ENCODE data around the gene ENPP1. TPM values are rescaled to one million over a fixed set of nuclear protein-coding genes. Genes with fewer than 3 reads are reported as not detected.

ENPP1 gene
- total RNA-seq, 1 experiment from 2014 or later = 29.7 TPM

DNA sequence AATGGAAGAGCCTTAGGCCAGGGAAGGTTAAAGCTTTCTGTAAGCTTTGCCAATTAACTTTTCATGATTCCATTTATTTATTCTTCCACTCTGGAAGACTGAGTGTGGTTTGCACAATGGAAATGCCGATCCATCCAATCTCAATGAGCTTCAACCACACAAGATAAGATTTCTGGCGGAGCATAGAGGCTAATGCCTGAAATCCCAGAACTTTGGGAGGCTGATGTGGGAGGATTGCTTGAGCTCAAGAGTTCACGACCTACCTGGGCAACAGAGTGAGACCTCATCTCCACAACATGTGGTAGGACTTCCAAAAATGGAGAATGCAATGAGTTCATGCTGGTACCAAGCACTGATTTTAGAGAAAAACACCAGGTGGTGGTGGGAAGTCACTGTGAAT is 6.2 kb downstream of the ENPP1 start (continued):
- no peak for TF ChIP-seq NFATC4 (CRISPR knock-in tag; IDR thresholded peaks at IDR 0.05)
- TF ChIP-seq, protein P1, sequence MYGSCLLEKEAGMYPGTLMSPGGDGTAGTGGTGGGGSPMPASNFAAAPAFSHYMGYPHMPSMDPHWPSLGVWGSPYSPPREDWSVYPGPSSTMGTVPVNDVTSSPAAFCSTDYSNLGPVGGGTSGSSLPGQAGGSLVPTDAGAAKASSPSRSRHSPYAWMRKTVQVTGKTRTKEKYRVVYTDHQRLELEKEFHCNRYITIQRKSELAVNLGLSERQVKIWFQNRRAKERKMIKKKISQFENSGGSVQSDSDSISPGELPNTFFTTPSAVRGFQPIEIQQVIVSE (CRISPR knock-in tag; IDR thresholded peaks at IDR 0.05; ENCODE audit: borderline replicate concordance) = no peak
- TF ChIP-seq RORB (CRISPR knock-in tag; IDR thresholded peaks at IDR 0.05) = no peak
- no peak for TF ChIP-seq SOX15 (CRISPR knock-in tag; IDR thresholded peaks at IDR 0.05)
- TF ChIP-seq, protein P2, sequence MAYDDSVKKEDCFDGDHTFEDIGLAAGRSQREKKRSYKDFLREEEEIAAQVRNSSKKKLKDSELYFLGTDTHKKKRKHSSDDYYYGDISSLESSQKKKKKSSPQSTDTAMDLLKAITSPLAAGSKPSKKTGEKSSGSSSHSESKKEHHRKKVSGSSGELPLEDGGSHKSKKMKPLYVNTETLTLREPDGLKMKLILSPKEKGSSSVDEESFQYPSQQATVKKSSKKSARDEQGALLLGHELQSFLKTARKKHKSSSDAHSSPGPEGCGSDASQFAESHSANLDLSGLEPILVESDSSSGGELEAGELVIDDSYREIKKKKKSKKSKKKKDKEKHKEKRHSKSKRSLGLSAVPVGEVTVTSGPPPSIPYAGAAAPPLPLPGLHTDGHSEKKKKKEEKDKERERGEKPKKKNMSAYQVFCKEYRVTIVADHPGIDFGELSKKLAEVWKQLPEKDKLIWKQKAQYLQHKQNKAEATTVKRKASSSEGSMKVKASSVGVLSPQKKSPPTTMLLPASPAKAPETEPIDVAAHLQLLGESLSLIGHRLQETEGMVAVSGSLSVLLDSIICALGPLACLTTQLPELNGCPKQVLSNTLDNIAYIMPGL (CRISPR knock-in tag; IDR thresholded peaks at IDR 0.05) = no peak

DNA sequence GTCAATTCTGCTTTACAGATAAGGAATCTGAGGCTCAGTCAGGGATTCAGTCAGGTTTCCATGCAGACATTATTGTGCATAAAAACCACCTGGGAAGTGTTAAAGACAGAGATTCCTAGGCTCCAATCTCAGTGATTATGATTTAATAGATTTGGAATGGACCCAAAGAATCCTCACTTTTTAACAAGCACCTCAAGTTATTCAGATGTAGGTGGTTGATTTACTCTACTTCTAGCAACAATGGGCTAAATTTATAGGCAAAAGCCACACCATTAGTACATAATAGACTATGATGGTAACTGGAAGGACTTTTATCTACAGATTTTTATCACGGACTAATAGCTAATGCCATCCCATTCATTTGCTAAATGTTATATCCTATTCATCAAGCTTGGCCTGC is 9.0 kb downstream of the ENPP1 start:
- ATAC-seq = no peak
- ChIA-PET CTCF (no interaction called here), POLR2A (no interaction called here)
- no peak for TF ChIP-seq RORB (CRISPR knock-in tag; IDR thresholded peaks at IDR 0.05)
- TF ChIP-seq, protein P3, sequence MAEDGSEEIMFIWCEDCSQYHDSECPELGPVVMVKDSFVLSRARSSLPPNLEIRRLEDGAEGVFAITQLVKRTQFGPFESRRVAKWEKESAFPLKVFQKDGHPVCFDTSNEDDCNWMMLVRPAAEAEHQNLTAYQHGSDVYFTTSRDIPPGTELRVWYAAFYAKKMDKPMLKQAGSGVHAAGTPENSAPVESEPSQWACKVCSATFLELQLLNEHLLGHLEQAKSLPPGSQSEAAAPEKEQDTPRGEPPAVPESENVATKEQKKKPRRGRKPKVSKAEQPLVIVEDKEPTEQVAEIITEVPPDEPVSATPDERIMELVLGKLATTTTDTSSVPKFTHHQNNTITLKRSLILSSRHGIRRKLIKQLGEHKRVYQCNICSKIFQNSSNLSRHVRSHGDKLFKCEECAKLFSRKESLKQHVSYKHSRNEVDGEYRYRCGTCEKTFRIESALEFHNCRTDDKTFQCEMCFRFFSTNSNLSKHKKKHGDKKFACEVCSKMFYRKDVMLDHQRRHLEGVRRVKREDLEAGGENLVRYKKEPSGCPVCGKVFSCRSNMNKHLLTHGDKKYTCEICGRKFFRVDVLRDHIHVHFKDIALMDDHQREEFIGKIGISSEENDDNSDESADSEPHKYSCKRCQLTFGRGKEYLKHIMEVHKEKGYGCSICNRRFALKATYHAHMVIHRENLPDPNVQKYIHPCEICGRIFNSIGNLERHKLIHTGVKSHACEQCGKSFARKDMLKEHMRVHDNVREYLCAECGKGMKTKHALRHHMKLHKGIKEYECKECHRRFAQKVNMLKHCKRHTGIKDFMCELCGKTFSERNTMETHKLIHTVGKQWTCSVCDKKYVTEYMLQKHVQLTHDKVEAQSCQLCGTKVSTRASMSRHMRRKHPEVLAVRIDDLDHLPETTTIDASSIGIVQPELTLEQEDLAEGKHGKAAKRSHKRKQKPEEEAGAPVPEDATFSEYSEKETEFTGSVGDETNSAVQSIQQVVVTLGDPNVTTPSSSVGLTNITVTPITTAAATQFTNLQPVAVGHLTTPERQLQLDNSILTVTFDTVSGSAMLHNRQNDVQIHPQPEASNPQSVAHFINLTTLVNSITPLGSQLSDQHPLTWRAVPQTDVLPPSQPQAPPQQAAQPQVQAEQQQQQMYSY (CRISPR knock-in tag; IDR thresholded peaks at IDR 0.05) = no peak
- no peak for TF ChIP-seq ZBTB21 (CRISPR knock-in tag; IDR thresholded peaks at IDR 0.05; ENCODE audit: borderline replicate concordance)
- TF ChIP-seq ZNF121 (CRISPR knock-in tag; IDR thresholded peaks at IDR 0.05) = no peak
- TF ChIP-seq EMX1 (CRISPR knock-in tag; IDR thresholded peaks at IDR 0.05) = no peak
- TF ChIP-seq NR1H2 (CRISPR knock-in tag; IDR thresholded peaks at IDR 0.05) = no peak
- TF ChIP-seq ZNF263 (CRISPR knock-in tag; IDR thresholded peaks at IDR 0.05; ENCODE audit: low read depth) = no peak
- no peak overlapping the region for H3K4me3 Mint-ChIP-seq
- H3K27ac Mint-ChIP-seq = no peak overlapping the region
- H3K4me1 Mint-ChIP-seq = peaks cover 8% of the 10 kb centered on the region
- DNase-seq (ENCODE audit: low spot score) = no peak
- H3K27me3 Mint-ChIP-seq (ENCODE audit: low read depth) = no peaks in the 10 kb centered on the region
- H3K36me3 Mint-ChIP-seq = no peaks in the 10 kb centered on the region
- H3K9me3 Mint-ChIP-seq = no peaks in the 10 kb centered on the region

DNA sequence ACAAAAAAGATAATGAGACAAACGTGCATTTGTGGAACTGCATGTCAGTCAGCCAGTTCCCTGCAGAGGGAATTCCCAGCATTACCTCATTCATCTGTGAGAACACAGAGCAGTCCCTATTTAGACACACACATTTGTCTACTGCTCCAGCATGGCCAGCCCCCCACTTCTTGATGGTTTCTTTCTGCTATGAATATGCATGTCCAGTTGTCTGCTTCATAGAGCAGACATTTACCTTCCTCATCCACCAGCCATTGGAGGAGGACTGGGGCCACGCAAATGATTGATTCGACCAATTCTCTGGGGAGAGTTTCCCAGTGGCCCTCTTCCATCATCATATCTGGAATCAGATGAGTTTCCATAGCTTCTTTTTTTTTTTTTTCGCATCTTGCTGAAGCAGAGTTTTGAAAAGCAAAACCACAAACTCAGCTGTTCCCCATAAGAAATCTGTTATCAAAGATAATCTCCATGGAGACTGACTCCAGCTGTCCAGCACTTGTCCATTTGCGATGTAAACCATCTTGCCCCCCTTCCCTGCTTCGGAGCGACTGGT is 11.8 kb downstream of the ENPP1 start:
- ChIA-PET POLR2A (interaction anchor here (0.7 kb wide), 1 partner anchor 222 kb away, joined by 5 read pairs; no protein-coding TSS in a partner anchor), CTCF (no interaction called here)
- H3K36me3 Mint-ChIP-seq = no peaks in the 10 kb centered on the region
- DNase-seq (ENCODE audit: low spot score) (no peak), ATAC-seq (no peak)
- H3K4me1 Mint-ChIP-seq = peaks cover 8% of the 10 kb centered on the region
- no peak overlapping the region for H3K27ac Mint-ChIP-seq
- no peaks in the 10 kb centered on the region for H3K27me3 Mint-ChIP-seq (ENCODE audit: low read depth)
- H3K9me3 Mint-ChIP-seq = no peaks in the 10 kb centered on the region
- no peak overlapping the region for H3K4me3 Mint-ChIP-seq
- no peak for TF ChIP-seq JAZF1 (CRISPR knock-in tag; IDR thresholded peaks at IDR 0.05)
- TF ChIP-seq, protein P4, sequence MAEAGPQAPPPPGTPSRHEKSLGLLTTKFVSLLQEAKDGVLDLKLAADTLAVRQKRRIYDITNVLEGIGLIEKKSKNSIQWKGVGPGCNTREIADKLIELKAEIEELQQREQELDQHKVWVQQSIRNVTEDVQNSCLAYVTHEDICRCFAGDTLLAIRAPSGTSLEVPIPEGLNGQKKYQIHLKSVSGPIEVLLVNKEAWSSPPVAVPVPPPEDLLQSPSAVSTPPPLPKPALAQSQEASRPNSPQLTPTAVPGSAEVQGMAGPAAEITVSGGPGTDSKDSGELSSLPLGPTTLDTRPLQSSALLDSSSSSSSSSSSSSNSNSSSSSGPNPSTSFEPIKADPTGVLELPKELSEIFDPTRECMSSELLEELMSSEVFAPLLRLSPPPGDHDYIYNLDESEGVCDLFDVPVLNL (CRISPR knock-in tag; IDR thresholded peaks at IDR 0.05; ENCODE audit: borderline replicate concordance, low read depth) = no peak
- TF ChIP-seq, protein P5, sequence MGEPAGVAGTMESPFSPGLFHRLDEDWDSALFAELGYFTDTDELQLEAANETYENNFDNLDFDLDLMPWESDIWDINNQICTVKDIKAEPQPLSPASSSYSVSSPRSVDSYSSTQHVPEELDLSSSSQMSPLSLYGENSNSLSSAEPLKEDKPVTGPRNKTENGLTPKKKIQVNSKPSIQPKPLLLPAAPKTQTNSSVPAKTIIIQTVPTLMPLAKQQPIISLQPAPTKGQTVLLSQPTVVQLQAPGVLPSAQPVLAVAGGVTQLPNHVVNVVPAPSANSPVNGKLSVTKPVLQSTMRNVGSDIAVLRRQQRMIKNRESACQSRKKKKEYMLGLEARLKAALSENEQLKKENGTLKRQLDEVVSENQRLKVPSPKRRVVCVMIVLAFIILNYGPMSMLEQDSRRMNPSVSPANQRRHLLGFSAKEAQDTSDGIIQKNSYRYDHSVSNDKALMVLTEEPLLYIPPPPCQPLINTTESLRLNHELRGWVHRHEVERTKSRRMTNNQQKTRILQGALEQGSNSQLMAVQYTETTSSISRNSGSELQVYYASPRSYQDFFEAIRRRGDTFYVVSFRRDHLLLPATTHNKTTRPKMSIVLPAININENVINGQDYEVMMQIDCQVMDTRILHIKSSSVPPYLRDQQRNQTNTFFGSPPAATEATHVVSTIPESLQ (CRISPR knock-in tag; IDR thresholded peaks at IDR 0.05) = no peak
- TF ChIP-seq, protein P6, sequence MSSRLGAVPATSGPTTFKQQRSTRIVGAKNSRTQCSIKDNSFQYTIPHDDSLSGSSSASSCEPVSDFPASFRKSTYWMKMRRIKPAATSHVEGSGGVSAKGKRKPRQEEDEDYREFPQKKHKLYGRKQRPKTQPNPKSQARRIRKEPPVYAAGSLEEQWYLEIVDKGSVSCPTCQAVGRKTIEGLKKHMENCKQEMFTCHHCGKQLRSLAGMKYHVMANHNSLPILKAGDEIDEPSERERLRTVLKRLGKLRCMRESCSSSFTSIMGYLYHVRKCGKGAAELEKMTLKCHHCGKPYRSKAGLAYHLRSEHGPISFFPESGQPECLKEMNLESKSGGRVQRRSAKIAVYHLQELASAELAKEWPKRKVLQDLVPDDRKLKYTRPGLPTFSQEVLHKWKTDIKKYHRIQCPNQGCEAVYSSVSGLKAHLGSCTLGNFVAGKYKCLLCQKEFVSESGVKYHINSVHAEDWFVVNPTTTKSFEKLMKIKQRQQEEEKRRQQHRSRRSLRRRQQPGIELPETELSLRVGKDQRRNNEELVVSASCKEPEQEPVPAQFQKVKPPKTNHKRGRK (CRISPR knock-in tag; IDR thresholded peaks at IDR 0.05; ENCODE audit: borderline replicate concordance) = no peak
- TF ChIP-seq, protein P7, sequence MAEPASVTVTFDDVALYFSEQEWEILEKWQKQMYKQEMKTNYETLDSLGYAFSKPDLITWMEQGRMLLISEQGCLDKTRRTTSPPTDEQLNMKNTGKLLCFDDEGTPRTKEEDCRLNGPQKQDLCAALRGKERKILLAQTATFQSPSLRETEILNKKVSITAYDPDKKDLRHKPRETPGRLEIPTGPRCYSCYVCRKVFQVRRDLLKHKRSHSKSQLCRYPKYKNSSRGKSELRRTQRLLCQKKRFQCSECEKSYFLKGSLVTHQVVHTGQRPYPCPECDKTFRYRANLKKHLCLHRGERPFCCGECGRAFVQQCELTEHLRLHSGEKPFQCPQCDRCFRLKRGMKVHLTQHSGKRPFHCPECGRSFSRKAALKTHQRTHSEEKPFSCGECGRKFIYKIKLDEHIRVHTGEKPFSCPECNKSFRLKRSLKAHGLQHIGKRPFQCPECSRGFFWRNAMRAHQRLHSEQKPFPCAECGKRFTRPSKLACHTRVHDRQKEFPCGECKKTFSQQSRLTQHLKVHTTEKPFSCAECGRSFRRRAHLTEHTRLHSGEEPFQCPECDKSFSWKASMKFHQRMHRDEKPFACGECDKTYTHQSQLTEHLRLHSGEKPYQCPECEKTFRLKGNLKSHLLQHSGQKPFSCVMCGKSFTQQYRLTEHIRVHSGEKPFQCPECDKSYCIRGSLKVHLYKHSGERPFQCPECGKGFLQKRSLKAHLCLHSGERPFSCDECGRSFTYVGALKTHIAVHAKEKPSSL (CRISPR knock-in tag; conservative IDR thresholded peaks at IDR 0.05) = no peak
- no peak for TF ChIP-seq IRF2 (CRISPR knock-in tag; IDR thresholded peaks at IDR 0.05; ENCODE audit: borderline replicate concordance, low read depth)
- TF ChIP-seq, protein P8, sequence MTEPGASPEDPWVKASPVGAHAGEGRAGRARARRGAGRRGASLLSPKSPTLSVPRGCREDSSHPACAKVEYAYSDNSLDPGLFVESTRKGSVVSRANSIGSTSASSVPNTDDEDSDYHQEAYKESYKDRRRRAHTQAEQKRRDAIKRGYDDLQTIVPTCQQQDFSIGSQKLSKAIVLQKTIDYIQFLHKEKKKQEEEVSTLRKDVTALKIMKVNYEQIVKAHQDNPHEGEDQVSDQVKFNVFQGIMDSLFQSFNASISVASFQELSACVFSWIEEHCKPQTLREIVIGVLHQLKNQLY (CRISPR knock-in tag; IDR thresholded peaks at IDR 0.05) = no peak
- TF ChIP-seq MYBL2 (CRISPR knock-in tag; IDR thresholded peaks at IDR 0.05) = no peak
- no peak for TF ChIP-seq ZNF219 (CRISPR knock-in tag; IDR thresholded peaks at IDR 0.05; ENCODE audit: borderline replicate concordance)

Data from WTC11 (cell line).